ENCODE measurements around the gene VPS33A.

VPS33A gene

DNA sequence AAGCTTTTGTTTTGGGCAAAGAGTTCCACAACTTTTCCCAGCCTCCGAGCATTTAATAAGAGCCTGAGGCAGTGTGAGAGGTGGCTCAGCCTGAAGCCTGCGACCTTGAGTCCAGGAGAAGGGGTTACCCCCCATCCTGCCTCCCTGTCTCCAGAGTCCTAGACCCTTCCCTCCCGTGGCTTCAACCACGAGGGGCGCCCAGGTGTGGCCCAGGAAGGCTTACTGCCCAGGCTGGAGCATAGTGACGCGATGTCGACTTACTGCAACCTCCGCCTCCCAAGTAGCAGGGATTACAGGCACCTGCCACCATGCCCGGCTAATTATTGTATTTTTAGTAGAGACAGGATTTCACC lies 82.7 kb downstream of the VPS33A start:
- no peak for DNase-seq (ENCODE audit: low read depth, low spot score)

DNA sequence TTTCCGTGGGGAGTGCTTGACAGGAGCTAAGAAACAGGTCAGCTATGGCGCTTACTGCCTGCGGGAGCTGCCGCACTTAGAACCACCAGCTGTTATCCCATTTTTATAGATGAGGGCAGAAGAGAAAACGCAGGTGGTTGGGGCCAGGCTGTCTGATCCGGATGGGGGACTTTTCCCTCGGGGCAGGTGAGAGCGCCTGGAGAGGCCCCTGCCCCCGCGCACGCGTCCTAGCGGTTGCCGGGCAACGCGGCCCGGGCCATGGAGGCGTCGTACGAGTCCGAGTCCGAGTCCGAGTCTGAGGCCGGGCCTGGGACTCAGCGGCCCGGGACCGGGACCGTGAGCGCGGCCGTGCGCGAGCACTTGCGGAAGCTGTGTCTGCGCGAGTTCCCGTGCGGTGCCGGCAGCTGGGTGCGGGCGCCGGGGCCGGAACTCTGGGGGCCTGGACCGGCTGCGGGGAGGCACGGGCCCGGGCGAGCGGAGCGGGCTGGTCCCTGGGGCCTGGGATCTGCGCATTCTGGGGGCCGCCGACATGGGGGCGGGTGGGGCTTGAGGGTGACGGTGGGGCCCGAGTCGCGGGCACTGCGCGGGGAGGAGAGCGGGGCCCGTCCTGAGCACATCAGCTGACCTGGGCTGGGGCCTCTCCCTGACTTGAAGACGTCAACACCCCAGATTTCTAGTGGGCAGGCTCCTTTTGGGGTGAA lies 83.3 kb downstream of the VPS33A start, which contains the start of gene LRRC43:
LRRC43 (plus strand) TSS at position 237 of the 701 bp plus-strand sequence; CDS start at position 259, 22 bp downstream.
- DNase-seq (ENCODE audit: low read depth, low spot score) = no peak
